Measurements from ENCODE around the gene SLC9A7.

DNA sequence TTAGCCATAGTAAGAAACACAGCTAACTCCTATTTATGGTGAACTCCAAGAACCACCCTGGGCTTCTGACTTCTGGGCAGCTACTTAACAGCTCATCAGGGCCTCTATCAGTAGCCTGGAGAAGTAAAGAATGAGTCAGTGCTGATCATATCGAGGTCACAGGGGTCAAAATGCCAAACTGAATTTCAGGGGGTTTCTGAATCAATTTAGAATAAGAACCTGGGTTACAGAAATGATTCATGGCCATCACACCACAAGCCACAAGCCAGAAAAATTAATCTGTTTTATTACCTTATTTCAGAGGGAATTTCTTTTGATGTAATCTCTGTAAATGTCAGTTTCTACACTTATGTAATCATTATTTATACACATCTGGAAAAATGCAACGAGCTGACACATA, 121.0 kb downstream of the SLC9A7 start:
- TF ChIP-seq, protein P1, sequence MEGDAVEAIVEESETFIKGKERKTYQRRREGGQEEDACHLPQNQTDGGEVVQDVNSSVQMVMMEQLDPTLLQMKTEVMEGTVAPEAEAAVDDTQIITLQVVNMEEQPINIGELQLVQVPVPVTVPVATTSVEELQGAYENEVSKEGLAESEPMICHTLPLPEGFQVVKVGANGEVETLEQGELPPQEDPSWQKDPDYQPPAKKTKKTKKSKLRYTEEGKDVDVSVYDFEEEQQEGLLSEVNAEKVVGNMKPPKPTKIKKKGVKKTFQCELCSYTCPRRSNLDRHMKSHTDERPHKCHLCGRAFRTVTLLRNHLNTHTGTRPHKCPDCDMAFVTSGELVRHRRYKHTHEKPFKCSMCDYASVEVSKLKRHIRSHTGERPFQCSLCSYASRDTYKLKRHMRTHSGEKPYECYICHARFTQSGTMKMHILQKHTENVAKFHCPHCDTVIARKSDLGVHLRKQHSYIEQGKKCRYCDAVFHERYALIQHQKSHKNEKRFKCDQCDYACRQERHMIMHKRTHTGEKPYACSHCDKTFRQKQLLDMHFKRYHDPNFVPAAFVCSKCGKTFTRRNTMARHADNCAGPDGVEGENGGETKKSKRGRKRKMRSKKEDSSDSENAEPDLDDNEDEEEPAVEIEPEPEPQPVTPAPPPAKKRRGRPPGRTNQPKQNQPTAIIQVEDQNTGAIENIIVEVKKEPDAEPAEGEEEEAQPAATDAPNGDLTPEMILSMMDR (IDR thresholded peaks at IDR 0.05), result no peak
- TF ChIP-seq POLR2A (IDR thresholded peaks at IDR 0.05; ENCODE audit: low read depth) (no peak), POLR2AphosphoS5 (IDR thresholded peaks at IDR 0.05) (no peak)
